ENCODE data around the gene NELFB. TPM values are rescaled to one million over a fixed set of nuclear protein-coding genes. Genes with fewer than 3 reads are reported as not detected.

The NELFB gene
- 10 to 100 TPM; 32.6 to 39.2 (median 38.7) TPM for total RNA-seq

- peak; percentile 83 to 92 for DNase-seq (ENCODE audit: low spot score in 2 of 2)
- TF ChIP-seq CTCF (IDR thresholded peaks at IDR 0.05) (no peak), POLR2AphosphoS5 (IDR thresholded peaks at IDR 0.05) (peak; percentile 27 to 36 (median 32))
- Histone ChIP-seq H3K4me3 (peak within 1 kb of the TSS; percentile 98 to 100 (median 99)), H3K27ac (peak within 1 kb of the TSS; percentile 55 to 84), H3K4me1 (peaks cover 5 to 12% of the 10 kb centered on the region in 2 donors), H3K36me3 (no peaks in the 10 kb centered on the region), H3K27me3 (no peaks in the 10 kb centered on the region), H3K9me3 (no peaks in the 10 kb centered on the region)
- intact Hi-C loops (cut with DNase I; ENCODE audit: low total_unique reads) = loop anchor here (10.0 kb wide), 1 partner anchor 1880 kb away; no protein-coding TSS in a partner anchor
Observed at GRCh38 chr9:137254624-137255447, at the start of gene NELFB. NELFB (plus strand) TSS chr9:137255327.

- intact Hi-C loops (cut with DNase I; ENCODE audit: low total_unique reads) = loop anchor here (5.0 kb wide), 1 partner anchor 709 kb away; no protein-coding TSS in a partner anchor
- peaks cover 13 to 29% of the 10 kb centered on the region in 2 donors for H3K4me1 ChIP-seq
- no peak for DNase-seq (ENCODE audit: low spot score in 2 of 2)
- no peak overlapping the region for H3K27ac ChIP-seq
- no peak for TF ChIP-seq POLR2A (IDR thresholded peaks at IDR 0.05)
- no peaks in the 10 kb centered on the region for H3K27me3 ChIP-seq
- H3K9me3 ChIP-seq = no peaks in the 10 kb centered on the region
- peak overlapping the region in 2 of 3 donors; percentile 95 to 98 for H3K4me3 ChIP-seq
- no peaks in the 10 kb centered on the region for H3K36me3 ChIP-seq
Observed at GRCh38 chr9:137206602-137207001, 48.5 kb upstream of the NELFB start.

- H3K36me3 ChIP-seq = no peaks in the 10 kb centered on the region
- H3K27me3 ChIP-seq = no peaks in the 10 kb centered on the region
- intact Hi-C loops (cut with DNase I; ENCODE audit: low total_unique reads) = no loop called here
- TF ChIP-seq POLR2AphosphoS5 (IDR thresholded peaks at IDR 0.05) = no peak
- no peak overlapping the region for H3K27ac ChIP-seq
- no peak for DNase-seq (ENCODE audit: low spot score in 2 of 2)
- peaks cover 1 to 6% of the 10 kb centered on the region in 2 donors for H3K4me1 ChIP-seq
- H3K9me3 ChIP-seq = no peaks in the 10 kb centered on the region
- no peak overlapping the region for H3K4me3 ChIP-seq
Observed at GRCh38 chr9:137211532-137211931, 43.6 kb upstream of the NELFB start.

DNA sequence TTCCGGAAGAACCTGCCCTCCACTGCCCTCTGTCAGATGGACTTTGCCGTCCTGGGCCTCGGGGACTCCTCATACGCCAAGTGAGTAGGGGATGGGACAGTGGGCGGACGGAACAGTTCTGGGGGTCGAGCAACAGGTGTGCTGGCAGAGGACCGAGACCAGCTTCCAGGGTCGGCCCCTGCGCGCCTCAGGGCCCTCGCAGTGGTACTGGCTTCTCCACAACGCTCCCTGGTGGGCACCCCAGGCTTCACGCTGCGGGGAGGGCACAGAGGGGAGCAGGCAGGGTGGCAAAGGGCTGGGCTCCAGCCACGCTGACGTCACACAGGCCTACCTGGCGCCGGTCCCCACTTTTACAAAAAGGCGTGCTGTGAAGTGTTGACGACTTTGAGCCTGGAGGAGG, 42.6 kb upstream of the NELFB start:
- peaks cover 0 to 8% of the 10 kb centered on the region in 2 donors for H3K4me1 ChIP-seq
- no peaks in the 10 kb centered on the region for H3K9me3 ChIP-seq
- H3K36me3 ChIP-seq = no peaks in the 10 kb centered on the region
- H3K27ac ChIP-seq = no peak overlapping the region
- H3K4me3 ChIP-seq = peak overlapping the region in 2 of 3 donors; percentile 19 to 48
- intact Hi-C loops (cut with DNase I; ENCODE audit: low total_unique reads) = no loop called here
- no peaks in the 10 kb centered on the region for H3K27me3 ChIP-seq
- DNase-seq (ENCODE audit: low spot score in 2 of 2) = no peak
- no peak for TF ChIP-seq POLR2AphosphoS5 (IDR thresholded peaks at IDR 0.05)
- no peak for TF ChIP-seq POLR2A (IDR thresholded peaks at IDR 0.05)
- no peak for TF ChIP-seq CTCF (IDR thresholded peaks at IDR 0.05)

DNA sequence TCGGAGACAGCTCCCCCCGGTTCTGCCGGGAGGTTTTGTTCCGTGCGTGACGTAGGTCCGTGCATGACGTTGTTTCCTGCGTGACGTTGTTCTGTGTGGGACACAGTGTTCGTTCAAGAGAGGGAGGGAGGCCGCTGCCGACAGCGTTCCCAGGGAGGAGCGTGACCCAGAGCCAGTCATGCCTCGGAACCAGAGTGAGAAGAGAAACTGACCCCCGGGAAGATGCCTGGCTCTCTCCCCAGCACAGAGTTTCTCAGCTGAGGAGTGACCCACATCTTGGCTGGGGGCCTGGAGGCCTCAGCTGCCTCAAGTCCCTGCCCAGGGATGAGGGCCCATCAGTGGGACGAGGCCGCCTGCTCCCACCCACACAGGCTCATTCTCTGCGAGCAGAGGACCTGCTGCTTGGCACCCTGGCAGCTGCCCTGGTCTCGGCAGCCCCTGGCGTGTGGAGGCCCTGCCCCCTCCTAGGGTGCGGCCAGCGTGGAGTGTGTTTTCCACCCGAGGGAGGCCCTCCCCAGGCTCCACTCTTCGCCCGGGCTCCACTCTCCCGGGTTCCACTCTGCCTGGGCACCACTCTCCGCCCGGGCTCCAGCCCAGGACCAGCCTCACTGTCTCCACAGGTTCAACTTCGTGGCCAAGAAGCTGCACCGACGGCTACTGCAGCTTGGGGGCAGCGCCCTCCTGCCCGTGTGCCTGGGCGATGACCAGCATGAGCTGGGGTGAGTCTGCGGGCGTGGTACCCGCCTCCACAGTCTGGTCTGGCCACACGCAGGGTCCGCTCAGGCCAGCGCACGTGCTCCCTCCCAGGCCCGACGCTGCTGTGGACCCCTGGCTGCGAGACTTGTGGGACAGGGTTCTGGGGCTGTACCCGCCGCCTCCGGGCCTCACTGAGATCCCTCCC, 41.7 kb upstream of the NELFB start:
- peaks cover 0 to 17% of the 10 kb centered on the region in 2 donors for H3K4me1 ChIP-seq
- peak overlapping the region in 2 of 3 donors; percentile 19 to 48 for H3K4me3 ChIP-seq
- no peak for TF ChIP-seq CTCF (IDR thresholded peaks at IDR 0.05)
- TF ChIP-seq POLR2A (IDR thresholded peaks at IDR 0.05) = no peak
- no peak for TF ChIP-seq POLR2AphosphoS5 (IDR thresholded peaks at IDR 0.05)
- intact Hi-C loops (cut with DNase I; ENCODE audit: low total_unique reads) = no loop called here
- no peaks in the 10 kb centered on the region for H3K9me3 ChIP-seq
- no peak for DNase-seq (ENCODE audit: low spot score in 2 of 2)
- peak overlapping the region in 1 of 2 donors; percentile 74 for H3K27ac ChIP-seq
- no peaks in the 10 kb centered on the region for H3K27me3 ChIP-seq
- H3K36me3 ChIP-seq = no peaks in the 10 kb centered on the region
